Activated CD4-positive, alpha-beta T cell treated with anti-CD3 and anti-CD28 coated beads, Interleukin-2, amount 50 U/mL, for 16 hours (primary cell): ENCODE measurements around the gene NANOS3.

Source experiments
- DNase-seq: peaks from one replicate; pipeline ENCODE4 v3.0.0-alpha.2; 2020

The NANOS3 gene

DNA sequence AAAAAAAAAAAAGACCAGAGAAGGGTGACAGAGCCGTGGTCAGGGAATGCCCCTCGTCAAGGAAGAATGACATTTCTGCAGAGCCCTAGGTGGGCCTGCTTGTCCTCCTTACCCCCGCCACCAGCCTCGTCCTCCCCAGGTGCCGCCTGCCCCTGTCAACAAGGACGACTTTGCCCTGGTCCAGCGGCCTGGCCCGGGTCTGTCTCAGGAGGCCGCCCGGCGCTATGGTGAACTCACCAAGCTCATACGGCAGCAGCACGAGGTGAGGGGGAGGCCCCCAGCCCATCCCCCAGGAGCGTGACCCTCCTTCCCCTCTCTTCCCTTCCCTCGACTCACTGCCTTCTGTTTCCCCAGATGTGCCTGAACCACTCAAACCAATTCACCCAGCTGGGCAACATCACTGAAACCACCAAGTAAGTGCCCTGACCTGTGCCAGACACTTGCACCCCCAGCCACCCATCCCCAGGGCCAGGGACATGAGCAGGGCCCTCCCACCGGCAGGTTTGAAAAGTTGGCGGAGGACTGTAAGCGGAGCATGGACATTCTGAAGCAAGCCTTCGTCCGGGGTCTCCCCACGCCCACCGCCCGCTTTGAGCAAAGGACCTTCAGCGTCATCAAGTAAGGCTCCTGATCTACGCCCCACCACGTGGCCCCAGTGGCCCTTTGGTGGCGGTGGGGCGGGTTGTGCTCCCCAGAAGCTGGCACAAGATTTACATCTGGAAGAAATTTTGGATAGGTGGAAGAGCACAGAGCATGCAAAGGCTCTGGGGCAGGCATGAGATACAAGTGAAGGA is 46.5 kb downstream of the NANOS3 start:
- DNase-seq = no peak

DNA sequence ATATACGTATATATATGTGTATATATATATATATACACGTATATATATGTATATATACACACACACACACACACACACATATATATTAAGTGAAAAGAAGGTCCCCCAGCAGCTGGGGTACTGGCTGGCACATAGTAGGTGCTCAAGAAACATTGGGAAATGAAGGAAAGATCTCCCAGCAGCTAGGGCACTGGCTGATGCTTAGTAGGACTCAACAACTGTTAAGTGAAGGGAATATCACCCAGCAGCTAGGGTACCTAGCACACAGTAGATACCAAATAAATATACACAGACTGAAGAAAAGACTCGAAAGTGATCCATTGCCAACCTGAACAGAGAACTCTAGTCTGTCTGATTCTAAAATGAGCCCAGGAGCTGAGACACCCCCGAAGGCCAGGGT is 49.1 kb downstream of the NANOS3 start:
- DNase-seq = no peak

DNA sequence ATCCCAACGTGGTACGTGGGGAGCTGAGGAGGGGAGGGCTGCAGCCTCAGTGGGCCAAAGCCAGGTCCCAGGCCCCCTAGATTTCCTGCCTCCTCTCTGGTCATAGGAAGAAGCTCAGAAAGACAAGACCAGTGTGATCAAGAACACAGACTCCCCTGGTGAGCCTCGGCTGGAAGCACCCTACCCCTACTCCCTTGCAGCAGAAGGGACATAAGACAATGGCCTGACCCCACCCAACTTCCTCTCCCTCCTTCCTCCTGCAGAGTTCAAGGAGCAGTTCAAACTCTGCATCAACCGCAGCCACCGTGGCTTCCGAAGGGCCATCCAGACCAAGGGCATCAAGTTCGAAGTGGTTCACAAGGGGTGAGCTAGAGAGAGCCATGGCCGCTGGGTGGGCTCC is 49.8 kb downstream of the NANOS3 start:
- no peak for DNase-seq

DNA sequence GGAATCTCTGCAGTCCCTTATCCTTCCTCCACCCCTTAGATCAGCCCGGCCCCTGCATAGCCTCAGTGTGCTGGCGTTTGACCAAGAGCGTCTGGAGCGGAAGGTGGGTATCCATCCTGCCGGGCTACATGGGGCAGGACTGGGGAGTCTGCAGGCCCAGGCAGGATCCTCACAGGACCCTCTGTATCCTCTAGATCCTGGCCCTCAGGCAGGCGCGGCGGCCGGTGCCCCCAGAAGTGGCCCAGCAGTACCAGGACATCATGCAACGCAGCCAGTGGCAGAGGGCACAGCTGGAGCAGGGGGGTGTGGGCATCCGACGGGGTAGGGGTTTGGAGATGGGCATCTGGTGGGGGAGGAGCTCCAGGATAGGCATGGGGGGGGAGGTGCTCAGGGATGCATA is 52.4 kb downstream of the NANOS3 start:
- no peak for DNase-seq

DNA sequence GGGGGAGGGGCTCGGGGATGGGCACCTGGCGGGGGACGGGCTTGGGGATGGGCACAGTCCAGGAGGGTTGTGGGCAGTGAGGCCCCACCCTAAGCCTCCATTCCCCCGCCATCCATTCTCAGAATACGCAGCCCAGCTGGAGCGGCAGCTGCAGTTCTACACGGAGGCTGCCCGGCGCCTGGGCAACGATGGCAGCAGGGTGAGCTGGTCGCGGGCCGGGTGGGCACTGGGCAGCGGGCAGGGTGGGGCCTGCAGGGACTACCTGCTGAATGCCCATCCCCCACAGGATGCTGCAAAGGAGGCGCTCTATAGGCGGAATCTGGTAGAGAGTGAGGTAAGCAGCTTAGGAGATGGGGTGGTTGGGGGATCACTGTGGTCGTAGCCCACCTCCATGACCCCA is 53.0 kb downstream of the NANOS3 start:
- no peak for DNase-seq
